ENCODE results near the gene ACOX3.

ACOX3 gene

GRCh38 chr4:8319061-8319460, 121.5 kb downstream of the ACOX3 start:
- Mint-ChIP-seq H3K4me3 (no peak overlapping the region), H3K9me3 (peaks cover under 1% of the 10 kb centered on the region), H3K36me3 (no peaks in the 10 kb centered on the region), H3K4me1 (no peaks in the 10 kb centered on the region), H3K27ac (no peak overlapping the region), H3K27me3 (no peaks in the 10 kb centered on the region)

- H3K27ac Mint-ChIP-seq = no peak overlapping the region
- H3K4me1 Mint-ChIP-seq = no peaks in the 10 kb centered on the region
- no peak overlapping the region for H3K4me3 Mint-ChIP-seq
- no peaks in the 10 kb centered on the region for H3K27me3 Mint-ChIP-seq
- H3K9me3 Mint-ChIP-seq = peaks cover 4% of the 10 kb centered on the region
- peaks cover 2% of the 10 kb centered on the region for H3K36me3 Mint-ChIP-seq
Observed at GRCh38 chr4:8318509-8318908, 122.0 kb downstream of the ACOX3 start.

- peaks cover 2% of the 10 kb centered on the region for H3K36me3 Mint-ChIP-seq
- H3K9me3 Mint-ChIP-seq = peaks cover 7% of the 10 kb centered on the region
- no peaks in the 10 kb centered on the region for H3K27me3 Mint-ChIP-seq
- no peak overlapping the region for H3K4me3 Mint-ChIP-seq
- no peaks in the 10 kb centered on the region for H3K4me1 Mint-ChIP-seq
- no peak overlapping the region for H3K27ac Mint-ChIP-seq
Observed at GRCh38 chr4:8317474-8317873, 123.0 kb downstream of the ACOX3 start.

- no peak overlapping the region for H3K4me3 Mint-ChIP-seq
- H3K27ac Mint-ChIP-seq = no peak overlapping the region
- H3K4me1 Mint-ChIP-seq = no peaks in the 10 kb centered on the region
Observed at GRCh38 chr4:8316911-8317351, 123.6 kb downstream of the ACOX3 start.

More at GRCh38 chr4:8316911-8317351, 123.6 kb downstream of the ACOX3 start:
- peaks cover 11% of the 10 kb centered on the region for H3K9me3 Mint-ChIP-seq
- peaks cover 2% of the 10 kb centered on the region for H3K36me3 Mint-ChIP-seq
- H3K27me3 Mint-ChIP-seq = peaks cover 3% of the 10 kb centered on the region

All from activated naive CD4-positive, alpha-beta T cell treated with anti-CD3 and anti-CD28 coated beads, Interleukin-2, amount 50 U/mL, for 24 hours (primary cell).